Endothelial cell of umbilical vein (primary cell): ENCODE measurements around the gene ITPR2. TPM values are rescaled to one million over a fixed set of nuclear protein-coding genes. Genes with fewer than 3 reads are reported as not detected.

Source experiments
- BruUV-seq: library from RNA; stranded (reverse); fragments of 400-500 nt; replicated peaks from 2 replicates; lab custom pipeline; 2021; lab: Mats Ljungman, UMichigan
- CTCF ChIA-PET: fragments of 300-600, 350-600 bp; sonication (Branson Sonifier 250); formaldehyde crosslinking; loops from one replicate; lab custom pipeline; 2021; ENCODE audit warnings: antibody characterized with exemption, inconsistent platforms; lab: Charles Lee
- POLR2A ChIA-PET: fragments of 300-600, 350-600 bp; sonication (Branson Sonifier 250); formaldehyde crosslinking; loops from one replicate; lab custom pipeline; 2021; ENCODE audit warnings: antibody characterized with exemption, inconsistent platforms; lab: Charles Lee
- DNase-seq: peaks from one replicate; pipeline ENCODE4 v3.0.0-alpha.2; 2011; ENCODE audit warnings: low read depth, low spot score
- FAIRE-seq: peaks from 2 replicates; lab custom pipeline; 2011; peaks lifted over from hg19 to GRCh38; lab: Jason Lieb, UNC
- H2AFZ ChIP-seq: 2 replicates; pipeline ENCODE4 v1.6.0; 2012; ENCODE audit warnings: low read depth, low read length, control low read depth, inconsistent platforms
- H3K27ac ChIP-seq: 2 replicates; pipeline ENCODE4 v1.5.1; 2011; ENCODE audit warnings: low read depth, mild to moderate bottlenecking, control low read depth, low read length, moderate library complexity; ENCODE audit not compliant: insufficient read depth
- H3K27me3 ChIP-seq, 2 experiments: 2 replicates each; pipeline versions ENCODE4 v1.6.0 to v1.6.1; 2011; ENCODE audit warnings: low read length in 2 of 2, mixed read lengths in 1 of 2; ENCODE audit not compliant: control insufficient read depth in 2 of 2, insufficient read depth in 2 of 2
- H3K36me3 ChIP-seq, 2 experiments: 2 replicates in 1 of 2; 3 replicates in 1 of 2; pipeline ENCODE4 v1.5.1; 2011; ENCODE audit warnings: low read length in 2 of 2, mild to moderate bottlenecking in 1 of 2, moderate library complexity in 1 of 2; ENCODE audit not compliant: control insufficient read depth in 2 of 2, insufficient read depth in 2 of 2; ENCODE audit errors: extremely low read depth in 1 of 2
- H3K4me1 ChIP-seq: 3 replicates; pipeline ENCODE4 v1.5.1; 2011; ENCODE audit warnings: mild to moderate bottlenecking, low read length; ENCODE audit not compliant: control insufficient read depth, insufficient read depth; ENCODE audit errors: extremely low read depth
- H3K4me2 ChIP-seq: 2 replicates; pipeline ENCODE4 v1.6.1; 2011; ENCODE audit warnings: low read length, control low read depth, mixed read lengths; ENCODE audit not compliant: insufficient read depth
- H3K4me3 ChIP-seq, 3 experiments: fragments of 200-600 bp in 1 of 3; sonication (generic), shearing (Covaris generic) in 1 of 3; replicated peaks in 1 of 3; 2 replicates each; pipeline ENCODE4 v1.5.1; 2011 to 2016; ENCODE audit warnings: control low read depth in 3 of 3, low read length in 3 of 3, mild to moderate bottlenecking in 2 of 3, inconsistent platforms in 1 of 3, low read depth in 1 of 3, moderate library complexity in 1 of 3; ENCODE audit not compliant: insufficient read depth in 1 of 3
- H3K79me2 ChIP-seq: 2 replicates; pipeline ENCODE4 v1.6.0; 2012; ENCODE audit warnings: low read length, inconsistent platforms; ENCODE audit not compliant: control insufficient read depth, insufficient read depth
- H3K9ac ChIP-seq: replicated peaks from 2 replicates; pipeline ENCODE3; 2011; ENCODE audit warnings: low read length, control low read depth; ENCODE audit not compliant: insufficient read depth; ENCODE audit errors: extremely low read depth
- H3K9me1 ChIP-seq: replicated peaks from 3 replicates; pipeline ENCODE4 v1.6.0; 2011; ENCODE audit warnings: mild to moderate bottlenecking, low read length; ENCODE audit not compliant: control insufficient read depth, insufficient read depth; ENCODE audit errors: extremely low read depth
- H3K9me3 ChIP-seq: replicated peaks from 2 replicates; pipeline ENCODE4 v1.5.1; 2012; ENCODE audit warnings: low read length, inconsistent platforms; ENCODE audit not compliant: control insufficient read depth, insufficient read depth
- H4K20me1 ChIP-seq: replicated peaks from 2 replicates; pipeline ENCODE3; 2011; ENCODE audit warnings: mild to moderate bottlenecking, low read length; ENCODE audit not compliant: control insufficient read depth, insufficient read depth; ENCODE audit errors: extremely low read depth
- FOS ChIP-seq: IDR thresholded peaks from 2 replicates; pipeline ENCODE4 v1.6.1; 2011; ENCODE audit warnings: mild to moderate bottlenecking, low read length, moderate library complexity, borderline replicate concordance; ENCODE audit not compliant: insufficient read depth
- GATA2 ChIP-seq: IDR thresholded peaks from 2 replicates; pipeline ENCODE4 v1.7.0; 2011; ENCODE audit warnings: low read depth, mild to moderate bottlenecking, moderate library complexity, mixed read lengths, low read length; ENCODE audit not compliant: insufficient read length, insufficient read depth
- JUN ChIP-seq: IDR thresholded peaks from 2 replicates; pipeline ENCODE4 v1.6.1; 2011; ENCODE audit warnings: borderline replicate concordance, low read depth; ENCODE audit not compliant: insufficient read length, insufficient read depth
- MYC ChIP-seq: IDR thresholded peaks from one replicate; pipeline ENCODE4 v1.6.1; 2011; ENCODE audit warnings: mild to moderate bottlenecking, low read depth, low read length
- POLR2A ChIP-seq: IDR thresholded peaks from 2 replicates; pipeline ENCODE4 v1.6.1; 2012; ENCODE audit warnings: low read depth, mild to moderate bottlenecking, control low read depth, low read length
- POLR2AphosphoS5 ChIP-seq: IDR thresholded peaks from 2 replicates; pipeline ENCODE4 v1.6.1; 2012; ENCODE audit warnings: low read depth, mild to moderate bottlenecking, control low read depth, low read length, moderate library complexity; ENCODE audit not compliant: insufficient read depth
- dilution Hi-C: fragments of 300-500 bp; cut with MboI; formaldehyde crosslinking; loops from one replicate; pipeline ENCODE4 v1.15.0; 2019; ENCODE audit warnings: low sequenced_read_pairs; ENCODE audit not compliant: extremely low pct_ligation_motif_present
- intact Hi-C: fragments of 100-400 bp; cut with micrococcal nuclease; formaldehyde crosslinking; loops from one replicate; pipeline ENCODE4 v1.10.0; 2022
- polyA plus RNA-seq, 4 experiments: library from polyadenylated mRNA; depleted of rRNA in 3 of 4; stranded (reverse) in 3 of 4; unstranded in 1 of 4; fragments of >200 nt; gene quantifications; 2 replicates each; pipeline versions ENCODE4 v1.2.1 to v1.2.3, GENCODE V29; 2011 to 2012; ENCODE audit warnings: missing spikeins in 1 of 4
- total RNA-seq: library from RNA; stranded (reverse); gene quantifications from 2 replicates; pipeline ENCODE4 v1.2.3, GENCODE V29; 2021
- TF ChIP-seq, protein P1 (sequence below): IDR thresholded peaks from 2 replicates; pipeline ENCODE4 v1.6.1; 2011; ENCODE audit not compliant: insufficient read depth, insufficient read length
- TF ChIP-seq, protein P2 (sequence below), 2 donors: IDR thresholded peaks; 1 replicate in 1 of 2; 2 replicates in 1 of 2; pipeline ENCODE4 v1.5.1; 2011; ENCODE audit warnings: low read length in 2 of 2, mild to moderate bottlenecking in 2 of 2, moderate library complexity in 2 of 2, control low read depth in 1 of 2, inconsistent platforms in 1 of 2, low read depth in 1 of 2; ENCODE audit not compliant: insufficient read depth in 1 of 2; ENCODE audit errors: extremely low read depth in 1 of 2

Gene ITPR2
- total and polyA plus RNA-seq, 2 donors (not counting 3 experiments of a cell fraction or from before 2014, with no cell fraction given) = 16.2 to 86.8 TPM

DNA sequence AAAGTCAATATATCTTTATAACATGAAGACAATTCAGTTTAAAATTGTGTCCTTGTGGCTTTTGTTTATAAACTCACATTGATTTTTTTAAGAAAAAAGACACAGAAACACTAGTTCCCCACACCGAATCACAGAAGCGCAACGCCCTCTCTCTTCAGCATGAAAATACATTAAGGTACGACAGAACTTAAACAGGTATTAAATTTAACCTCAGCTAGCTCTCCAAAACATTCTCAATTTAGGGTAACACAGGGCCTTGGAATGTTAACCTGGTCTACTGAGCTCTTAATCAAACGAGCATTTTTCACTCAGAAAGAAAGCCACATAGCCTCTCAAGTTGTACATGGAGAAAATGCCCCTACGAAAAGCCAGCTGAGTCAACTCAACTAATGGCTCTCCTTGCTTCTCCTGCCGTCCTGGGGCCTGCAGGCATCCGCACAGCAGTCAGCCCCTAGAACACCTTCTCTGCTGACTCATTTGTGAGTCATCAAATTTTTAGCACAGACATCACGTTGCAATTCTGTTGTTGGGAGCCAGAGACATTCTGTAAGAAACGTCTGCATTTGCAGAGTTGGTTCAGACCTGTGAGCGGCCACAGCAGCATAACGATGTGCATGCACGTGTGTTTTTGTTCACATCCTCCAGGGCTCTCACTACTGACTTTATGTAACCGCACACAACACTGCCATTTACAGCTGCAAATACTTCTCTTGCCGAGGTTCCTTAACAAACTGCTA lies 141.6 kb downstream of the ITPR2 start:
- Histone ChIP-seq H3K27ac (peak overlapping the region; percentile 85), H3K4me3 (no peak overlapping the region), H3K9me3 (no peaks in the 10 kb centered on the region), H3K27me3 (no peaks in the 10 kb centered on the region), H3K36me3 (peaks cover 4 to 5% of the 10 kb centered on the region in 2 experiments), H3K9ac (peak overlapping the region; percentile 65), H2AFZ (no peak overlapping the region), H4K20me1 (no peaks in the 10 kb centered on the region), H3K79me2 (peaks cover 4% of the 10 kb centered on the region), H3K9me1 (no peaks in the 10 kb centered on the region), H3K4me2 (peak overlapping the region; percentile 32), H3K4me1 (peaks cover 50% of the 10 kb centered on the region)
- FAIRE-seq (peak; percentile 97), DNase-seq (peak; percentile 96)
- intact Hi-C loops = loop anchor here (1.0 to 10.0 kb wide), 3 partner anchors 12 to 417 kb away; no protein-coding TSS in a partner anchor
- dilution Hi-C loops = no loop called here
- ChIA-PET POLR2A (interaction anchor here (0.6 to 0.7 kb wide), 2 partner anchors 13 to 43 kb away, joined by 3 read pairs; no protein-coding TSS in a partner anchor), CTCF (interaction anchor here (0.6 to 4.8 kb wide), 8 partner anchors 9 to 163 kb away, joined by 3 to 37 read pairs (median 5); no protein-coding TSS in a partner anchor)
- no TSS peak for BruUV-seq
- TF ChIP-seq POLR2AphosphoS5 = peak; percentile 92
- TF ChIP-seq, protein P1, sequence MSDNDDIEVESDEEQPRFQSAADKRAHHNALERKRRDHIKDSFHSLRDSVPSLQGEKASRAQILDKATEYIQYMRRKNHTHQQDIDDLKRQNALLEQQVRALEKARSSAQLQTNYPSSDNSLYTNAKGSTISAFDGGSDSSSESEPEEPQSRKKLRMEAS = peak; percentile 4
- TF ChIP-seq FOS = peak; percentile 100
- TF ChIP-seq GATA2 = no peak
- peak; percentile 79 for TF ChIP-seq POLR2A
- TF ChIP-seq, protein P2, sequence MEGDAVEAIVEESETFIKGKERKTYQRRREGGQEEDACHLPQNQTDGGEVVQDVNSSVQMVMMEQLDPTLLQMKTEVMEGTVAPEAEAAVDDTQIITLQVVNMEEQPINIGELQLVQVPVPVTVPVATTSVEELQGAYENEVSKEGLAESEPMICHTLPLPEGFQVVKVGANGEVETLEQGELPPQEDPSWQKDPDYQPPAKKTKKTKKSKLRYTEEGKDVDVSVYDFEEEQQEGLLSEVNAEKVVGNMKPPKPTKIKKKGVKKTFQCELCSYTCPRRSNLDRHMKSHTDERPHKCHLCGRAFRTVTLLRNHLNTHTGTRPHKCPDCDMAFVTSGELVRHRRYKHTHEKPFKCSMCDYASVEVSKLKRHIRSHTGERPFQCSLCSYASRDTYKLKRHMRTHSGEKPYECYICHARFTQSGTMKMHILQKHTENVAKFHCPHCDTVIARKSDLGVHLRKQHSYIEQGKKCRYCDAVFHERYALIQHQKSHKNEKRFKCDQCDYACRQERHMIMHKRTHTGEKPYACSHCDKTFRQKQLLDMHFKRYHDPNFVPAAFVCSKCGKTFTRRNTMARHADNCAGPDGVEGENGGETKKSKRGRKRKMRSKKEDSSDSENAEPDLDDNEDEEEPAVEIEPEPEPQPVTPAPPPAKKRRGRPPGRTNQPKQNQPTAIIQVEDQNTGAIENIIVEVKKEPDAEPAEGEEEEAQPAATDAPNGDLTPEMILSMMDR (IDR thresholded peaks at IDR 0.05; ENCODE audit: extremely low read depth in 1 of 2, insufficient read depth in 1 of 2, low read depth in 1 of 2, low read length in 2 of 2) = no peak
- TF ChIP-seq MYC = no peak
- TF ChIP-seq JUN = peak; percentile 98
